GM18505 (cell line): ENCODE data around the gene ADRA2B.

Source experiments
- ATAC-seq: cut with Tn5 transposase; IDR thresholded peaks from one replicate; pipeline ENCODE4 v1.9.1; 2021; ENCODE audit not compliant: unreplicated experiment
- POLR2A ChIP-seq: IDR thresholded peaks from 4 replicates; pipeline ENCODE4 v1.6.1; 2011; ENCODE audit warnings: borderline replicate concordance; ENCODE audit not compliant: insufficient read depth, insufficient read length; ENCODE audit errors: extremely low read depth

Gene ADRA2B

GRCh38 chr2:96154506-96155380, 38.4 kb upstream of the ADRA2B start:
- TF ChIP-seq POLR2A = no peak
- no peak for ATAC-seq

DNA sequence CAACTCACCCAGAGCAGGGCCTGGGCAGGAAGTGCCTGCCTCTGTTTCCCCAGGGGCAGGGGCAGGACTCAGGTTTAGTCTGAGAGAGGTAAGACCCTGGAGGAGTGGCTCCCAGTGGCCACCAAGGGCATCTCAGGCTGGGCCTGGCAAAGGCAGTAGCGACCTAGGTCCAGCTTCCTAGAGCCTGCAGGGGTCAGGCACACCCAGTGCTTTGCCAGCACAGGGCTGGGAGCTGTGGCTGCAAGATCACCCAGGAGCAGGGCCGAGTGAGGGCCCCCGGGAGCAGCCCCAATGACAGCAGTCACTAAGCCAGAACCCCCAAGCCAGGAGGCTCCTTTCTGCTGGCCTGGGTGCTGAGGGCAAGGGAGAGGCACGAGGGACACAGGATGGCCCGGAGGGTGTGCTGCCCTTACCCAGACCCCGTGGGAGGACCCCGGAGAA, 37.6 kb upstream of the ADRA2B start:
- no peak for ATAC-seq
- no peak for TF ChIP-seq POLR2A

DNA sequence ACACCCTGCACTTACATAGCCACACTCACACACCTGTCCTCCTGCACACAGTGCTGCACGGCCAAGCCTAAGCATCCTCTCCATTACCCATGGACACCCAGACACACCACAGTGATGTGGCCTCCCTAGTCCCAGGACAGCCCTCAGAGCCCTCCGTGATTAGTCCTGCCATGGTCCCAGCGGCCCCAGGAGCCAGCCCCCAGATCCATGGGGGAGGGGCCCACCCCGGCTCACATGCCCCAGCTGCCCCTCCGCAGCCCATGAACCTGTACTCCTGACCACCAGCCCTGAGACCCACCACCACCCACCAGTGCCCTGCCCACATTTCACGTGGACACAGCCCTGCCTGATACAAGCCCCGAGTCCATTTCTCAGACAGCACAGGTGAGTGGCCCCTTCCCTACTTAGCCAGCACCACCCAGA, 36.9 kb upstream of the ADRA2B start:
- ATAC-seq = no peak

DNA sequence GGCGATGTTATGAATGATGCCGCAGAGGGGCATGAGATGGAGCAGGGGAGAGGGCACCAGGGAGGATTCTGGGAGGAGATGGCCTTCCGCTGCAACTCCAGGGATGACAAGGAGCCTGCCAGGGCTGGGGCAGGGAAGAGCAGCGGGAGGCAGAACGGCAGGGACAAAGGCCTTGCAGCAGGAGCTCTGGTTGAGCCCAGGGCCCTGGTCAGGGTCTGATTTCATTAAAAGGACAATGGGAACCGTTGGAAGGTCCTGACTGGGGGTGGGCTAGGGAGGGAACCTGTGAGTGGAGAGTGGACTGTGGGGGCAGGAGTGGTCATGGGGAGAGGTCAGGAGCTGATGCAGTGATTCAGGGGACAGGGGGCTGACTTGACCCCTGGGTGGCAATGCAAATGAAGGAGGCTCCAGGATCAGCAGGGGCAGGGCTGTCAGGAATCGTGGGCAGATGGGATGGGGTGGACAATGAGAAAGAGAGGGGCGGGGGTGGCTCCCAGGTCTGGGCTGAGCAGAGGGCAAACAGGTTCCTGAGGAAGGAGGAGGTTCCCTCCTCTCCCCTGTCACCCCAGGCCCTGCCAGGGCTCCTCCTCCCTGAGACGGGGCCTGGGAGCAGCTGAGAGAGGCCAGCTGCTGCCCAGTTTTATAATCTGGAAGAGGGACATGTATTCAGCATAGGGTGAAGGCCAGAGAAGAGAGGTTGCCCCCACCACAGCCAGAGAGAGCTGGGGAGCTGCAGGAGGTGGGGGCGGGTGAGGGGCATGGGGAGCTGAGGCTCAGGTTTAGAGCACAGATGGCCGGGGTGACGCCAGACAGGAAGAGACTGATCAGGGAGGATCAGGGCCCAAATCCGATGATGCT, 36.2 kb upstream of the ADRA2B start:
- no peak for ATAC-seq
- TF ChIP-seq POLR2A = no peak

More for the DNA sequence above, 36.9 kb upstream of the ADRA2B start:
- no peak for TF ChIP-seq POLR2A

GRCh38 chr2:96151595-96152303, 35.4 kb upstream of the ADRA2B start:
- no peak for TF ChIP-seq POLR2A
- no peak for ATAC-seq

- TF ChIP-seq POLR2A = no peak
- no peak for ATAC-seq
Observed at GRCh38 chr2:96150791-96151594, 34.6 kb upstream of the ADRA2B start.

- ATAC-seq = no peak
- no peak for TF ChIP-seq POLR2A
Observed at GRCh38 chr2:96150007-96150640, 33.8 kb upstream of the ADRA2B start.

- no peak for TF ChIP-seq POLR2A
- peak; percentile 33 for ATAC-seq
Observed at GRCh38 chr2:96148410-96149217, 32.2 kb upstream of the ADRA2B start.

GRCh38 chr2:96147593-96148201, 31.3 kb upstream of the ADRA2B start:
- ATAC-seq = no peak
- TF ChIP-seq POLR2A = no peak

DNA sequence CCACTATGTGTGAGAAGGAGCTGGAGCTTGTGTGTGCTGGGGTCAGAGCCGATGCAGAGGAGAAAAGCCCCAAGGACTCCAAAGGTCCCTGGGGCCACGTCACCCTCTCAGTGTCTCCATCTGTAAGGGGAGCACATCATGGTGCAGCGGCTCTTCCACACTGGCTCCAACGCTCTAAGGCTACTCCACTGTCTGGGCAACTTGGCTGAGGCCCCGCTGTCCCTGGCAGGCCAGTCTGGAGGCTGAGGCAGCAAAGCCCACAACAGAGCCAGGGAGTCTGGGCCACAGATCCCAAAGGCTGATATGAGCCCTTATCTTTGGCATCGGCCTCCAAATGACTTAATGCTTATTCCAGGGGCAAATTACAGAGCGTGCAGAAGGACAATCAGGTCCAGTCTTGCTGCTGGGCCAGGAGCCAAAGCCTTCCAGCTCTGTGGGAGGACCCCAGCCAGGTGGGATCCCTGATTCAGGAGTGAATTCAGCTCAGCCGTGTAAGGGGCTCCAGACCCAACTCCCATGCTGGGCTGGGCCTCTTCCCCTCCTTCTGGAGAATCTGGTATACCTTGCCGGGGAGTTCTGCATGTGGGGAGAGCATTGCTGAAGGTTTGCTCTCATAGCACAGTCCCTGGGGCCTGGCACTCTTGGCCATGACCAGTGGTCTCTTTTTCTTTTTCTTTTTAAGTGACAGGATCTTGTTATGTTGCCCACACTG, 30.7 kb upstream of the ADRA2B start:
- no peak for TF ChIP-seq POLR2A

More for the DNA sequence above, 30.7 kb upstream of the ADRA2B start:
- no peak for ATAC-seq
